ENCODE data around the gene ZNF227. TPM values are rescaled to one million over a fixed set of nuclear protein-coding genes. Genes with fewer than 3 reads are reported as not detected.

ZNF227 gene
- total RNA-seq, 1 donor from 2014 or later: 10.1 TPM

GRCh38 chr19:44180968-44181367 lies 31.4 kb upstream of the ZNF227 start:
- no peaks in the 10 kb centered on the region for H3K36me3 ChIP-seq (ENCODE audit: control insufficient read depth, insufficient read depth, low read length)
- DNase-seq (ENCODE audit: low read depth): no peak
- H3K27me3 ChIP-seq (ENCODE audit: control insufficient read depth, insufficient read depth, low read length): no peaks in the 10 kb centered on the region
- TF ChIP-seq CTCF (IDR thresholded peaks at IDR 0.05; ENCODE audit: insufficient read depth, low read length, poor library complexity, severe bottlenecking): no peak
- no peak overlapping the region for H3K4me3 ChIP-seq (ENCODE audit: low read depth, low read length)

GRCh38 chr19:44182145-44182544 lies 30.2 kb upstream of the ZNF227 start:
- Histone ChIP-seq H3K36me3 (ENCODE audit: control insufficient read depth, insufficient read depth, low read length) (no peaks in the 10 kb centered on the region), H3K4me3 (ENCODE audit: low read depth, low read length) (no peak overlapping the region), H3K27me3 (ENCODE audit: control insufficient read depth, insufficient read depth, low read length) (no peaks in the 10 kb centered on the region)
- DNase-seq (ENCODE audit: low read depth): no peak
- TF ChIP-seq CTCF (IDR thresholded peaks at IDR 0.05; ENCODE audit: insufficient read depth, low read length, poor library complexity, severe bottlenecking): no peak

GRCh38 chr19:44190020-44190419 lies 22.3 kb upstream of the ZNF227 start:
- no peaks in the 10 kb centered on the region for H3K36me3 ChIP-seq (ENCODE audit: control insufficient read depth, insufficient read depth, low read length)
- no peak for TF ChIP-seq CTCF (IDR thresholded peaks at IDR 0.05; ENCODE audit: insufficient read depth, low read length, poor library complexity, severe bottlenecking)
- DNase-seq (ENCODE audit: low read depth): no peak
- H3K4me3 ChIP-seq (ENCODE audit: low read depth, low read length): no peak overlapping the region
- no peaks in the 10 kb centered on the region for H3K27me3 ChIP-seq (ENCODE audit: control insufficient read depth, insufficient read depth, low read length)

- TF ChIP-seq CTCF (IDR thresholded peaks at IDR 0.05; ENCODE audit: insufficient read depth, low read length, poor library complexity, severe bottlenecking): no peak
- no peak for DNase-seq (ENCODE audit: low read depth)
- no peaks in the 10 kb centered on the region for H3K36me3 ChIP-seq (ENCODE audit: control insufficient read depth, insufficient read depth, low read length)
- H3K4me3 ChIP-seq (ENCODE audit: low read depth, low read length): no peak overlapping the region
- no peaks in the 10 kb centered on the region for H3K27me3 ChIP-seq (ENCODE audit: control insufficient read depth, insufficient read depth, low read length)
Observed at GRCh38 chr19:44192127-44192526, 20.2 kb upstream of the ZNF227 start.

GRCh38 chr19:44196772-44197171 lies 15.6 kb upstream of the ZNF227 start:
- Histone ChIP-seq H3K36me3 (ENCODE audit: control insufficient read depth, insufficient read depth, low read length) (no peaks in the 10 kb centered on the region), H3K27me3 (ENCODE audit: control insufficient read depth, insufficient read depth, low read length) (no peaks in the 10 kb centered on the region), H3K4me3 (ENCODE audit: low read depth, low read length) (no peak overlapping the region)
- TF ChIP-seq CTCF (IDR thresholded peaks at IDR 0.05; ENCODE audit: insufficient read depth, low read length, poor library complexity, severe bottlenecking): no peak
- no peak for DNase-seq (ENCODE audit: low read depth)

GRCh38 chr19:44202470-44202869 lies 9.9 kb upstream of the ZNF227 start:
- no peaks in the 10 kb centered on the region for H3K27me3 ChIP-seq (ENCODE audit: control insufficient read depth, insufficient read depth, low read length)
- no peaks in the 10 kb centered on the region for H3K36me3 ChIP-seq (ENCODE audit: control insufficient read depth, insufficient read depth, low read length)
- no peak overlapping the region for H3K4me3 ChIP-seq (ENCODE audit: low read depth, low read length)
- DNase-seq (ENCODE audit: low read depth): no peak
- no peak for TF ChIP-seq CTCF (IDR thresholded peaks at IDR 0.05; ENCODE audit: insufficient read depth, low read length, poor library complexity, severe bottlenecking)

Data from kidney epithelial cell (primary cell).